NOMO-1 (cell line): ENCODE results near the gene MED8.
"Not testable (repeated sequence)": the region's sequence is repeated elsewhere in the genome, so short reads cannot be mapped to it uniquely, and the experiment has no call there.

Experiments
- DNase-seq, 2 experiments: peaks; one replicate each; lab custom pipeline; 2025; ENCODE audit not compliant: unreplicated experiment in 2 of 2; lab: John Stamatoyannopoulos, UW

The MED8 gene

GRCh38 chr1:43422995-43423671 is 33.5 kb upstream of the MED8 start:
- no peak for DNase-seq

DNA sequence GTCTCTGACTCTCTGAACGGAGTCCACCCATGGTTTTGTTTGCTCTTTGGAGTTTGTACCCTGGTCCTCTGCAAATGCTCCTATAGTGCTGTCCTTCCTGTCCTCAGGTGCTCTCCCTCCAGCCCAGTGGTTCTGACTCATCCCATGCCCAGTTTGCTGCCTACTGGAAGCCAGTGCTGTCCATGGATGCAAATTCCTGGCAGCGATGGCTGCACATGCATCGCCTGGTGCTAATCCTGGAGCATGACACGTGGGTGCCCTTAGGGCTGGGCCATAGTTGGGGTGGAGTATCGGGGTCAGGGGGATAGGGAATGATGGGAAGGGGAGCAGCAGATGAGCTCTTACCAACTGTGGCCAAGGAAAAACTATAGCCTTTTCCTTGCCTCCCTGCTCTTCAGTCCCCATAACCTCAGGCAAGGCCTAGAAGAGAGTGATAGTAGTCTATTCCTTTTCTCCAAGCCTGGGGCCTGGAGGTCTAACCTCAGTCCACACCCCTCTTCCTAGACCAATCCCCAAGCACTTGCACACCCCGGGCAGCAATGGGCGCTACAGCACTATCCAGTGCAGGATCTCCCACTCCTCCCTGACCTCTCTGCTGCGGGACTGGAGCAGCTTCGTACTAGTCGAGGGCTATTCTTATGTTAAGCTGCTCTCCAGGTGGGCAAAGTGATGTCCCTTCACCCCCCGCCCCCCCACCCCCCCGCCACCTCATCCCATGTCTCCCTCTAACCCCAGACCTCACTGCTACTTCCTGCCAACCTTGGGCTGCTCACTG is 32.6 kb upstream of the MED8 start:
- no peak for DNase-seq

GRCh38 chr1:43421396-43421795 is 31.8 kb upstream of the MED8 start:
- DNase-seq = no peak

DNA sequence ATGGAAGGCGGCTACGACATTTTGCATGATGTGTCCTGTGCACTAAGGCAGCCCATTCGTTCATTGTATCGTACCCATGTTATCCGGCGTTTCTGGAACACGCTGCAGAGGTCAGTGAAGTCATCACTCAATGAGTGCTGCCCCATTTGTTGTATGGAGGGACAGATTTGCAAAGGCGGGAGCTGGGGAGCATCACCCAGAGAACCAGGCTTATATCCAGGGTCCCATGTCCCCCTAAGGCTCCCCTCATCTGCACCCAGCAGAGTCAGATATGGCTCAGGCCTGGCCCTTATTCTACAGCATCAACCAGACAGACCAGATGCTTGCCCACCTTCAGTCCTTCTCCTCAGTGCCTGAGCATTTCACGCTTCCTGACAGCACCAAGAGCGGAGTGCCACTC is 31.3 kb upstream of the MED8 start:
- no peak for DNase-seq

DNA sequence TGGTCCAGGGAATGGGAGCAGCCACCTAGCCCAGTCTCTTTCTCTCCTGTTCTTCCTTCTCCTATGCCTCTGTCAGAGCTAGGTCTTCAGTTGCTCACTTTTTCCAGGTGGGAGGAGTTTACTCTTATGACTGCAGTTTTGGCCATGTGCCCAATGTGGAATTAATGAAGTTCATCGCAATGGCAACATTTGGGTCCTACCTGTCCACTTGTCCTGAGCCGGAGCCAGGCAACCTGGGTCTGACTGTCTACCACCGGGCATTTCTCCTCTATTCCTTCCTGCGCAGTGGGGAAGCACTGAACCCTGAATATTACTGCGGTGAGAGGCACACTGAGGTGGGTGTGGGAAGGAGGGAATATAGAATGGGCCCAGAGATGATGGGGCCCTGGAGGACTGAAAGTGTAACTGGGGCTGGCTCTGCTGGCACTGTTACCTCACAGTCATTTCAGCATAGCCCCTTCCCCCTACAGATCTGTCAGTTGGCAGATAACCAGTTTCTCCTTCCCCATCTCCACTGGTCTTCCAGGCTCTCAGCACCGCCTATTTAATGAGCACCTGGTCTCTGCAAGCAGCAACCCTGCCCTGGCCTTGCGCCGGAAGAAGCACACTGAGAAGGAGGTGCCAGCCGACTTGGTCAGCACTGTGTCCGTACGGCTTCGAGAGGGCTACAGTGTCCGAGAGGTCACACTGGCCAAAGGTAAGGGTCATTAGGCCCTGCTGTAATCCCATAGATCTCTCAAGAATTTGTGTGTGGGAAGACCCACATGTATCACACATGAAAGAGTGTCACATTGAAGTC is 30.2 kb upstream of the MED8 start:
- DNase-seq = no peak

GRCh38 chr1:43418858-43419257 is 29.3 kb upstream of the MED8 start:
- no peak for DNase-seq

- no peak for DNase-seq
Observed at GRCh38 chr1:43415901-43416300, 26.3 kb upstream of the MED8 start.

GRCh38 chr1:43414634-43415223 is 25.1 kb upstream of the MED8 start:
- DNase-seq = peak; percentile 28 to 48

DNA sequence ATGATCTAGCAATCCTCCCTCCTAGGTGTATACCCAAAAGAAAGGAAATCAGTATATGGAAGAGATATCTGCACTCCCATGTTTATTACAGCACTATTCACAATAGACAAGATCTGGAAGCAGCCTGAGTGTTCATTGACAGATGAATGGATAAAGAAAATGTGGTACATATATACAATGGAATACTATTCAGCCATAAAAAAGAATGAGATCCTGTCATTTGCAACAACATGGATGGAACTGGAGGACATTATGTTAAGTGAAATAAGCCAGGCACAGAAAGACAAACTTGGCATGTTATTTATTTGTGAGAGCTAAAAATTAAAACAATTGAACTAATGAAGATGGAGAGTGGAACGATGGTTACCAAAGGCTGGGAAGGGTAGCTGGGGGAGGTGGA is 23.8 kb upstream of the MED8 start:
- not testable (repeated sequence) for DNase-seq

GRCh38 chr1:43410571-43410970 is 21.0 kb upstream of the MED8 start:
- no peak for DNase-seq

DNA sequence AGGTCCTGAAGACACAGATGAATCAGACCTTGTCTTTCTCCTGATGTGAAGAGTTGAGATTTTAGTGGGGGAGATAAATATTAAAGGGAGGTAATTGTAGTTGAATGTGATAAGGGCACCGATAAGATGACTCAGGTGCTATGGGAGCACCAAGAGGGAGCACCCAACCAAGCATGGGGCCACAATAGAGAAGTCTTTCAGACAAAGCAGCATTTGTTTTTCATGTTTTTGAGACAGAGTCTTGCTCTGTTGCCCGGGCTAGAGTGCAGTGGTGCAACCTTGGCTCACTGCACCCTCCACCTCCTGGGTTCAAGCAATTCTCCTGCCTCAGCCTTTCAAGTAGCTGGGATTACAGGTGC is 16.3 kb upstream of the MED8 start:
- no peak for DNase-seq

DNA sequence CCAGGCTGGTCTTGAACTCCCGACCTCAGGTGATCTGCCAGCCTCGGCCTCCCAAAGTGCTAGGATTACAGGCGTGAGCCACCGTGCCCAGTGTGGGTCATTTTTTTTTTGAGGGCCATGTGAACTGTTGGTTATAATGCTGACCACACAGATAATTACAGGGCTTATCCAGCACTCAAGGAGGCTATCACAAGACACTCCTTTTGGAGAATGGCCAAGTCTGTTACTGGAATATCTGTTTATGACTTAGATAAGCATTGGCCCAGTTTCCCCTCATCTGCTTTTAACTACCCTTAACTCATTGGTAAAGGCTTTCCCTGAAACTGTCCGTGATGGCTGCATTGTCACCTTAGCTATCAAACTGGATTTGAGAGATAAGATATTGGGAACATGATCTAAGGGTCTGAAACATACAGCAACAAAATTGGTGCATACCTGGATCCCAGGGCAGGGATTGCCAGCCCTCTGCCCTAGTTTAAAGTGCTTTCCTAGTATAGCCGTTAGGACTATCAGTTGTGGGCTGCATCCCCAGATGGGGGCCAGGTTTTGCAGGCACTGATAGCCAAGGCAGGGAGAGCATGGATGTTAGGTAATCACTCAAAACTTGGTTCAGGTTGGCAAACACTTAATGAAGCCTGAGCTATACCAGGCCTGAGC is 15.7 kb upstream of the MED8 start:
- DNase-seq = no peak

DNA sequence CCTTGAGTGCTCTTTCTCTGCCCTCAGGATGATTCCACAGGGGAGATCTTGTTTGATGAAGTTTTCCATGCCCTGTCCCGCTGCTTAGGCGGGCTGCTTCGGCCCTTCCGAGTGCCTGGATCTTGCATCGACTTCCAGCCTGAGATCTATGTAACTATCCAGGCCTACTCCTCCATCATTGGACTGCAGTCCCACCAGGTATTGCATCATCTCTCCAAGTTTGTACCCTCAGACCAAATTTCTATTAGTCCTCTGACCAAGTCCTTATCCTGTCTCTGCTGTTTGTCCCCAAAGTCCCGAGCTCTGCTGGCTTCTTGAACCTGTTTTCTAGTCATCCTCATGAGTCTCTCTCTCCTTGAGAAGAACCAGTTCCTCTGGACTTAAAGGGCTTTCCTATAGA is 14.8 kb upstream of the MED8 start:
- DNase-seq = no peak

DNA sequence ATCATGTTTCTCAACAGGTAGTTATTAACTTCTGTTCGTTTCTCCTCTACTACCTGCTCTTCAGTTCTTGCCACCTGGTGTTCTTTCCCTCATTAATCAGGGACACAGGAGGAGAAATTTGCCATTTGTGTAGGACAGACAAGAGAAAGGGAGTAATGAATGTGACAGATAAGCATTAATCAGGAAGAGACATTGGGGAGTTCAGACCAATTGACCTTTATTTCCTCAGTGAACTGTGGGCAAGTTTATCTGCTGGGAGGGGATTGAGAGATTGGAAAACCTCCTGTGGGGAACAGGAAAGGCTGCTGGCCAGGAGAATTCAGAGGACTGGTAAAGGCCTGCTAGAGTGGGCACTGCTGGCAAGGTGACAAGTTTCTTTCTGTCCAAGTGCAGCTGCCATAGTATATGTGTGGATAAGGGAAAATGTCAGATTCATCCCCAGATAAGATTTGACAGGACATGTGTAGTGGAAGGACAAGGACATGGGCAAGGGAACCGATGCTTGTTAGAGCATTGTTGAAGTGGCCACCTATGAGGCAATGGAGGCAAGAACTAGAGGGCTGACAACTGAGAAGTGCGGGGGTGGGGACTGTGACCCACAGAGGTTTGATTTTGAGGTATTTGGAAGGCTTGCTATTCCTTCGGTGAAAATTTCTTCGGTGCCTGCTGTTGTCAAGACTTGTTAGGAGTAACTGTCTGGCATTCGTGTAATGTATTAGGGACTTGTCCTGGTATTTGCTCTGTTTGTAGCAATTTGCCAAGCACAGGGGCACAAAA is 12.7 kb upstream of the MED8 start:
- no peak for DNase-seq

GRCh38 chr1:43400441-43400840 is 10.8 kb upstream of the MED8 start:
- DNase-seq = not testable (repeated sequence)

GRCh38 chr1:43398227-43398626 is 8.6 kb upstream of the MED8 start:
- DNase-seq = no peak

- DNase-seq = no peak
Observed at GRCh38 chr1:43396059-43396458, 6.5 kb upstream of the MED8 start.

- no peak for DNase-seq
Observed at GRCh38 chr1:43395523-43395922, 5.9 kb upstream of the MED8 start.

DNA sequence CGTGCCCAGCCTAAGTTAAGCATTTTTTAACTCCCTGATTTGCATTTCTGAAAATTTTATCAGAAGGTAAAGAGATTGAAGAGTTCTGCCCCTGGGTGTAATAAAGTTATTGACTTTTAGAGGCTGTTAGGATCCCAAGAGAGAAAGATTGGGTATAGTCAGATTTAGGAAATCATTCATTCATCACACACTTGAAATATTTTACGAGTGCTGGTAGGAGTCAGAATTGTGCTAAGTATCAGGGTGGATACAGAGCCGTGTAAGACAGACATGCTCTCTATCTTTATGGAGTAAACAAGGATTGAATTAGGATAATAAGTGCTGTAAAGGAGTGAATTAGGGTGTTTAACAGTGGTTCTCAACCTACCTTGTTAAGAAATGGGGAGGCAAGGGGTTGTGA is 3.1 kb upstream of the MED8 start:
- no peak for DNase-seq

DNA sequence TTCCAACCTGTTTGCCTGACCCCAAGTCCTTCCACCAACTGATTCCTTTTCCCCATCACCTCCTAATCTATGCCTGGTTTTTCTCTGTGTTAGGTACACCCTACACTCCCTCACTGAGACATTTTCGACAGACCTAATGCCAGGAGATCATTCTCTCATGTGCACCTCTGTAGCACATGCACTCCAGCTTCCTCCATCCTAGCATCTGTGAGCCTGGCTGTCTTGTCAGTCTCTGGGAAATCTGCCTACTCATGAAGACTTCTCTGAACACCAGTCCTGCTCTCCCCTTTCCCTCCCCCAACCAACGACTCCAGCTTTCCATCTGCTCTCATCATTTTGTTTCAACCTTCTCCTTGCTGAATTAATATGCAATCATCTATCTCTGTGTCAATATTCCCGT is 987 bp downstream of the MED8 start:
- no peak for DNase-seq
